DND-41 (cell line): ENCODE data around the gene DCP1A.

ENCODE experiments used
- EZH2 ChIP-seq: IDR thresholded peaks from 3 replicates; pipeline ENCODE4 v1.6.1; 2012; ENCODE audit warnings: borderline replicate concordance, low read depth, mild to moderate bottlenecking, moderate library complexity, low read length, inconsistent platforms; ENCODE audit not compliant: severe bottlenecking
- TF ChIP-seq, protein P1 (sequence below): IDR thresholded peaks from 2 replicates; pipeline ENCODE4 v1.5.1; 2012; ENCODE audit warnings: borderline replicate concordance, low read length, moderate library complexity, mild to moderate bottlenecking; ENCODE audit not compliant: poor library complexity, severe bottlenecking; ENCODE audit errors: extremely low read depth

DNA sequence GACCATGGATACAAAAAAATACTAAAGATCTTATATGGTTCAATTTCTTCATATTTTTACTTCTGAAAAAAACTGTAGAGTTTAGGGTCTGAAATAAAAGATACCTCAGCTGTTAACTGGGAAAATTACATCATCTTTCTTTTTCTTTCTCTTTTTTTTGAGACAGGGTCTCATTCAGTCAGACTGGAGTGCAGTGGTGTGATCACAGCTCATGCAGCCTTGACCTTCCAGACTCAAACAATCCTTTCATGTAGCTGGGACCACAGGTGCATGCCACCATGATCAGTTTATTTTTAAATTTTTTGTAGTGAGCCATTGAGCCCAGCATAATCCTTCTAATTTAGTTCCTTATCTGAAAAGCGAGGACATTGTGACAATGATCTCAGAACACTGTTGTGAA is 51.9 kb downstream of the DCP1A start:
- TF ChIP-seq, protein P1, sequence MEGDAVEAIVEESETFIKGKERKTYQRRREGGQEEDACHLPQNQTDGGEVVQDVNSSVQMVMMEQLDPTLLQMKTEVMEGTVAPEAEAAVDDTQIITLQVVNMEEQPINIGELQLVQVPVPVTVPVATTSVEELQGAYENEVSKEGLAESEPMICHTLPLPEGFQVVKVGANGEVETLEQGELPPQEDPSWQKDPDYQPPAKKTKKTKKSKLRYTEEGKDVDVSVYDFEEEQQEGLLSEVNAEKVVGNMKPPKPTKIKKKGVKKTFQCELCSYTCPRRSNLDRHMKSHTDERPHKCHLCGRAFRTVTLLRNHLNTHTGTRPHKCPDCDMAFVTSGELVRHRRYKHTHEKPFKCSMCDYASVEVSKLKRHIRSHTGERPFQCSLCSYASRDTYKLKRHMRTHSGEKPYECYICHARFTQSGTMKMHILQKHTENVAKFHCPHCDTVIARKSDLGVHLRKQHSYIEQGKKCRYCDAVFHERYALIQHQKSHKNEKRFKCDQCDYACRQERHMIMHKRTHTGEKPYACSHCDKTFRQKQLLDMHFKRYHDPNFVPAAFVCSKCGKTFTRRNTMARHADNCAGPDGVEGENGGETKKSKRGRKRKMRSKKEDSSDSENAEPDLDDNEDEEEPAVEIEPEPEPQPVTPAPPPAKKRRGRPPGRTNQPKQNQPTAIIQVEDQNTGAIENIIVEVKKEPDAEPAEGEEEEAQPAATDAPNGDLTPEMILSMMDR: no peak
- TF ChIP-seq EZH2: no peak
